Globus pallidus (tissue), 1 donor: ENCODE measurements around the gene CLSTN1.
"Not testable (repeated sequence)": the region's sequence is repeated elsewhere in the genome, so short reads cannot be mapped to it uniquely, and the experiment has no call there.

ENCODE experiments used
- DNase-seq: peaks from one replicate; pipeline ENCODE4 v3.0.0-alpha.2; 2015; ENCODE audit warnings: low spot score

Gene CLSTN1

DNA sequence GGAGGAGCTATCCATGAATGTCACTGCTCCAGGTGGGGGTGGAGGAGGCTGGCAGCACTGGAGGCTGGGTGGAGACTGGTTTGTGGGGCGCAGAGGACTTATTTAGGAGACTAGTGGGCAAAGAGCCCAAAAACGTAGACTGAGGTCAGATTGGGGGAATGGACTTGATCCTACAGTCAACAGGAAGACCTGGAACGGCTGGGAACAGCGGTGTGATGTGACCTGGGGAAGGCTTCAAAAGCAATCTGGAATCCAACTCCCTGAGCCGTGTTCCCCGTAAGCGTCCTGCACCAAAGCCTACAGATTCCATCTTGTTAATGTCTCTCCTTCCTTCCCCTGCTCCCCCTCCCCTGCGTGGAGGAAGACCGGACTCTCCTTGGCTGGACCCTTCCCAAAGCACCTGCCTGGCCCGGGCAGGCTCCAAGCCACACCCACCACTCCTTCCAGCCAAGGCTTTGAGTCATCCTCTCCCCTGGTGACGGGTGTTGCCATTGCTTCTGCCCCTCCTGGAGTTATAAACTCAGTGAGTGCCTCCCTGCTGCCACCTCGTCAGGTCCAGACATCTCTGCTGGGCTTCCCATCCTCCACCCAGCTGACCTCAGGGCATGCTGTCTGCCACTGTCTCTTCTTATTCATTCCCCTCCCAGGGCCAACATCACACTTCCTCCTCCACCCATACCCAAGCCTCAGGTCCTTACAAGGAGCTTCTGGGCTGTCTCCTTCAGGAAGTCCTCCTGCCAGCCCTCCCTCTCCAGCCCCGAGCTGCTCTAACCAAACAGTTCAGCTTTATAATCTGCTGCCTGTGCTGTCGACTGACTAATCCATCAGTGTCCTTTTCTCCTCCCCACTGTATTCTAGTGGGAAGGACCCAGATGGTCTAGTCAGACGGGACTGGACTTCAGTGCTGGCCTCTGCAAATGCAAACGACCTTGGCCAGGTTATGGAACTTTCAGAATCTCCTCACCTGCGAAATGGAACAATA lies 1.6 kb upstream of the CLSTN1 start:
- DNase-seq: peak; percentile 36

GRCh38 chr1:9824702-9825089 lies 931 bp upstream of the CLSTN1 start:
- no peak for DNase-seq

GRCh38 chr1:9823693-9823942 lies 147 bp downstream of the CLSTN1 start:
- DNase-seq: no peak

GRCh38 chr1:9822897-9823692 lies 670 bp downstream of the CLSTN1 start:
- no peak for DNase-seq

- no peak for DNase-seq
Measured at GRCh38 chr1:9822490-9822889, 1.3 kb downstream of the CLSTN1 start.

GRCh38 chr1:9821710-9822109 lies 2.1 kb downstream of the CLSTN1 start:
- DNase-seq: no peak

DNA sequence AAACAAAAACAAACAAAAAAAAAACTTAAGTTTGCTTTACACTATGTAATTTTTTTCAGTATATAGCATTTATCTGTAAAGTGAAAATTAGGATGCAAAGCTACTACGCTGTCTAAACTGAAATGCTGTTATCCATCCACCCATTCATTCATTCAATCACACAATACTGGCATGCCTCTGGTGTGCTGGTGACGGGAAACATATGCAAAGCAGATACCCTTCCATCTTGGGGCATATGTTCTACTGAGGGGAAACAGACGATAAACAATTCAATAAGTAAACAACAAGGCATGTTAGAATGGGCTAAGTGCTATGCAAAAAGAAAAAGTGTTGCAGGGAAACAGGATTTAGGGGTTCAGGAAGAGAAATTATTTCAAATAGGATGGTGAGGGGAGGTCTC lies 3.2 kb downstream of the CLSTN1 start:
- no peak for DNase-seq

DNA sequence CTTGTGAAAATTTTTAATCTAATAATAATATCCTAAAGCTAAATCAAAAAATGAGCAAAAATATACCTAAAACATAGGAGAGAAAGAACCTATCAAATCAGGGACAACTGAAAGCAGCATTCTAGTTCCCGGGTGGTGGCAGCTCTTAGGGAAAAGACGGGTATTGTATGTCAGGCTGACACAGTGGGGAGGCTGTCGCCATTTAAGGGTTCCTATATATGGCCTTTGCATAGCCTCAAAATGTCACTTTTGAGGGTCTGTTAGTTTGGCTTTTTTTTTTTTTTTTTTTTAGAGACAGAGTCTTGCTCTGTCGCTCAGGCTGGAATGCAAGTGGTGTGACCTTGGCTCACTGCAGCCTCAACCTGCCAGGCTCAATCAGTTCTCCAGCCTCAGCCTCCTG lies 6.0 kb downstream of the CLSTN1 start:
- DNase-seq: no peak

DNA sequence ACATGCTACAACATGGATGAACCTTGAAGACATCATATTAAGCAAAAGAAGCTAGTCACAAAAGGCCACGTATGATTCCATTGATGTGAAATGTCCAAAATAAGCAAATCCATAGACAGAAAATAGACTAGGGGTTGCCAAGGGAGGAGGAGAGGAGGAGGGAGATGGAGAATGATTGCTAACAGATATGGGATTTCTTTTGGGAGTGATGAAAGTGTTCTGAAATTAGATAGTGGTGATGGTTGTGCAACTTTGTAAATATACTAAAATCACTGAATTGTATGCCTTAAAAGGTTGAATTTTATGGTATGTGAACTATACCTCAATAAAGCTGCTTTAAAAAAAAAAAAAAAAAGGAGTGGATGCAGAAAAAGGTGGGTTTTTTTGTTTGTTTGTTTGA lies 7.6 kb downstream of the CLSTN1 start:
- DNase-seq: no peak

GRCh38 chr1:9815150-9815549 lies 8.6 kb downstream of the CLSTN1 start:
- no peak for DNase-seq

DNA sequence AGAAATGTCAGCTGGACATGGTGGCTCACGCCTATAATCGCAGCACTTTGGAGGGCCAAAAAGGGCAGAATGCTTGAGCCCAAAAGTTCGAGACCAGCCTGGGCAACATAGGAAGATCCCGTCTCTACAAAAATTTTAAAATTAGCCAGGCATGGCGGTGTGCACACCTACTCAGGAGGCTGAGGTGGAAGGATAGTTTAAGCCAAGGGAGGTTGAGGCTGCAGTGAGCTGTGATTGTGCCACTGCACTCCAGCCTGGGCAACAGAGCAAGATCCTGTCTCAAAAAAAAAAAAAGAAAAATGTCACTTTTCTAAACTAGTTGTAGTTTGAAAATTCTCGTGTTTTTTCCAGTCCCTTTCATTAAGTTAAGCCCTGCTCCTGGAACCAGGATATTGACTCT lies 9.1 kb downstream of the CLSTN1 start:
- no peak for DNase-seq

DNA sequence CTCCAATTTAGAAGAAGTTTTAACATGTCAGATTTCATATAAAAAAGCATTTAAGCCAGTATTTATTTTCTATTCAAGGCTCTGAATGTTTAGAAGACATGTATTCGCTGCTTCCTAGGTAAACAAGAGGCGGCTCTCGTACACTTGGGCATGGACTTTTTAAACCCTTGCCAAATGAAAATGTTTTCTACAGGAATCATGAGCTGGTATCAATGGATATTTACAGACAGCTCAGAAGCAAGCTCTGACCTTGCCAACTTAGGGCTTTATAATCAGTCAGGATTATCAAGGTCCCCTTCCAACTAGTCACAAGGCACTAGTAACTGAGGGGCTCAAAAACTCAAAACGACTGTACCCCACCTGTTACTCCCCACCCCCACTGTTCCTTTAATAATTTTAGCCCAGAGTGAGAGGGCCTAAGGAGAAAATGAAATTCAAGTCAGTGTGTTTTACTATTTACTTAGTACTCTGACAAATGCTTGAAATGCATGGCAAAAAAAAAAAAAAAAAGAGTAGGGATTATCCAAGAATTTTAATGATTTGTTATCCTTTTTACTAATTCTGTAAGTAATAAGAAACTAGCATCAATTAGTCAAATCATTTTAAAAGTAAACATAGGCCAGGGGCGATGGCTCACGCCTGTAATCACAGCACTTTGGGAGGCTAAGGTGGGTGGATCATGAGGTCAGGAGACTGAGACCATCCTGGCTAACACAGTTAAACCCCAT lies 12.4 kb downstream of the CLSTN1 start:
- no peak for DNase-seq

DNA sequence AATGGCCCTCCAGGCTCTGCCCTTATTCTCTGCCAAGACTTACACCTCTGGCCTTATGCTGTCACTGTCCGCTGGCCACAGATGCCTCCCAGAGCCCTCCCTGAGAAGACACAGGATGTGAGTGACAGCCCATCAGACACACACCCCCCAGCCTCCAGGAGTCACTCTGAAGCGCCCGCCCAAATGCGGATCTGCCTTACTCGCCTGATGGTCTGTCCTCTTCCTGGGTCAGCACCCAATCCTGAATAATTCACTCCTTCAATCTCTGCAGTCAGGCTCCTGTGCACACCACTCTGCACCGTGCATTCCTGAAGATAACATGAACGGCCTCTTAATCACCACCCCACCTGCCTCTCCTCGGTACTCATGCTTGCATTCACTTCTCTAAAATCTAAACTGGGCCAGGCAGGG lies 14.7 kb downstream of the CLSTN1 start:
- DNase-seq: no peak

DNA sequence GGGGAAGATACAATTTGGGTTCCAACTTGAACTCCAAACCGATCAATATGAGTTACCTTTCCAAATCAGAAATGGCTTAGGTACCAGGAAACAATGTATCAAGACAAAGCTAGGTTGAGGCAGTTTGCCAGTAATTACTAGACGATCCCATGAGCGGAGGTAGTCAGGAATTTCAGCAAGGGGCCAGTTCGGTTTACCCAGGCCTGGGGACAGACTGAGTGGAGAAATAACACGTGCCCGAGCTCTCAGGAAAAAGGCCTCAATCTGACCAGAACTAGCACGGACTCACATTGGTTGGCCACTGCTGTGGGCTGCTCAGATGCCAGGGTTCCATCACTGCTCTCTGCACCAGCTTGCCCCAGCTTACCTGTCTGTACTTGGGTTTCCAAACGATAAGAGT lies 15.3 kb downstream of the CLSTN1 start:
- no peak for DNase-seq

- no peak for DNase-seq
Measured at GRCh38 chr1:9807541-9807940, 16.2 kb downstream of the CLSTN1 start.

GRCh38 chr1:9805972-9806371 lies 17.8 kb downstream of the CLSTN1 start:
- not testable (repeated sequence) for DNase-seq

DNA sequence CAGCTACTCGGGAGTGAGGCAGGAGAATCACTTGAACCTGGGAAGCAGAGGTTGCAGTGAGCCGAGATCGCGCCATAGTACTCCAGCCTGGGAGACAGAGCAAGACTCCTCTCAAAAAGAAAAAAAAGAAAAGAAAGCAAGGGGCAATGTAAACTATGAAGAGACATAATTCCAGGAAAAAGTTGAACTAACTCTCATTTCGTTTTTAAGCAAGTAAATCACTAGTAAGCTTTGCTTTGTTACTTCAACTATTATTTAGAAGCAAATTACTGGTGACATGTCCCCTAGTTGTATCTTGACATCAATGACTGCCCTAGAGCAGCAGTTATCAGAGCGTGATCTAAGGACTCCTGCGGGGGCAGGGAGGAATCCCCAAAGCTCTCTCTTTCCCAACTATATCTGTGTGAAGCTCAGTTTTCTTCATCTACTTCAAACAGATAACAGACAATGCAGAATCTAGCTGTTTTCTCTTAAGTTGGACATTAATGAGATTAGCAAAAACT lies 18.7 kb downstream of the CLSTN1 start:
- no peak for DNase-seq

DNA sequence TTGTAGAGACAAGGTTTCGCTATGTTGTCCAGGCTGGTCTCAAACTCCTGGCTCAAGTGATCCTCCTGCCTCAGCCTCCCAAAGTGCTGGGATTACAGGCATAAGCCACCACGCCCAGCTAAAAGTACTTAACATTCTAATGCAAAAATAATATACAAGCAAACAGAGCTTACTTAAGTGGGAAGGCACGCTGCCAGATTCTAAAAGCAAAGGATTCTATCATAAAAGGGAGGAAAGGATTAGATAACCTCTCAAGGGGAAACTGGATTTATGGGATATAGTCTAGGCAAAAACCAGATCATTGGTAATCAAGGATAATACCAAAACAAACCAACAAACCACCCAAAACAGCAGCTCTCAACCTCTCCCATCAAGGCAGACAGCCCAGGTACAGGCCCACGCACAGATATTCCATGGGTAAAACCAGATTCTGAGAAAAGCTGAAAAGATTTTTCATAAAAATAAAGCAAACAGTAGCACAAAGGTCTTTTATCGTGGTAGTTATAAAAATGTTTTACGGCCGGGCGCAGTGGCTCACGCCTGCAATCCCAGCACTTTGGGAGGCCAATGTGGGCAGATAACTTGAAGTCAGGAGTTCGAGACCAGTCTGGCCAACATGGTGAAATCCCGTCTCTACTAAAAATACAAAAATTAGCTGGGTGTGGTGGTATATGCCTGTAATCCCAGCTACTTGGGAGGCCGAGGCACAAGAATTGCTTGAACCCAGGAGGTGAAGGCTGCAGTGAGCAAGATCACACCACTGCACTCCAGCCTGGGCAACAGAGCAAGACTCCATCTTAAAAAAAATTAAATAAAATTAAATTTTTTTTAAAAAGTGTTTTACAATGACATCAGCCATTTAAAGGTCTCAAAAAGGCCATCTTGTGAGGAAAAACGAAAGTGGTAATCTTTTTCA lies 20.5 kb downstream of the CLSTN1 start:
- not testable (repeated sequence) for DNase-seq

DNA sequence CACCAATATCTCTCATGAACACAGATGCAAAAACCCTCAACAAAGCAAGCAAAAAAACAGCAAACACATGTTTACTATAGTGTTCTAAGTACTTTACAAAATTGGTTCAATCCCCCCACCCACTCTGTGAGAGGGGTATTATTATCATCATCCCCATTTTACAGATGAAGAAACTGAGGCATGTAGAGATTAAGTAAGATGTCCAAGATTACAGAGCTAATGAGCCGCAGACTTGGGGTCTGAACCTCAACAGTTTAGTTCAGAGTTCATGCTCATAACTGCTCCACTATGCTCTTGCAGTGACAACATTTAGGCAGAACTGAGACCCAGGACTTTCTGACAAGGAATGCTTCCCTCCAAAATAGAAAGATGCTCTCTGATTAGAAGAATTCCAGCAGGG lies 21.9 kb downstream of the CLSTN1 start:
- DNase-seq: no peak

- no peak for DNase-seq
Measured at GRCh38 chr1:9798236-9799130, 25.3 kb downstream of the CLSTN1 start.
